ENCODE data around the gene FNDC3A. TPM values are rescaled to one million over a fixed set of nuclear protein-coding genes. Genes with fewer than 3 reads are reported as not detected.

The FNDC3A gene
- total RNA-seq, 1 donor: 25.9 TPM

GRCh38 chr13:49247643-49248621 lies 272.2 kb downstream of the FNDC3A start, which contains the start of gene CDADC1:
Gene CDADC1, plus strand, starts transcription at chr13:49247925. Its CDS starts 113 bp downstream, at chr13:49248038.
- DNase-seq (ENCODE audit: low read depth in 2 of 3, low spot score in 2 of 3): peak; percentile 52 to 98 (median 95)

- DNase-seq (ENCODE audit: low read depth in 2 of 3, low spot score in 2 of 3): peak in 1 of 3 donors; percentile 7
These were observed 272.9 kb downstream of the FNDC3A start for GRCh38 chr13:49248622-49249002.

GRCh38 chr13:49251326-49251725 lies 275.6 kb downstream of the FNDC3A start:
- DNase-seq (ENCODE audit: low read depth in 2 of 3, low spot score in 2 of 3): peak in 1 of 3 donors; percentile 46

DNA sequence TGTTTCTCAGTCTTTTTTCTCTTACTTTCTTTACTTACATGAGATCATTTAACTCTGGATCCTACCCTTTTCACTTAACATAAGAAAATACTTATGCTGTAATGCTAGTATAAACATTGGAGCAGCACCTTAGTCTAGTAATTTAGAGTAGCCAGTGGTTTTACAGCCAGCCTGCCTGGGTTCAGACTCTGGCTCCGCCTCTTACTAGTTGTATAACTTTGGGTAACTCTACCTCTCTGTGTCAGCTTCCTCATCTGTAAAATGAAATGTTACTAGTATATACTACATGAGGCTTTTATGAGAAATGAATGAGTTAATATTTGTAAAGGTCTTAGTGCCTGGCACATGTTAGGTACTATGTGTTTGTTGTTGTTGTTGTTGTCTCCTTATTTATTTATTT lies 277.6 kb downstream of the FNDC3A start:
- no peak for DNase-seq (ENCODE audit: low read depth in 2 of 3, low spot score in 2 of 3)

- DNase-seq (ENCODE audit: low read depth in 2 of 3, low spot score in 2 of 3): peak in 2 of 3 donors; percentile 28 to 41
These were observed 278.3 kb downstream of the FNDC3A start for GRCh38 chr13:49254007-49254406.

DNA sequence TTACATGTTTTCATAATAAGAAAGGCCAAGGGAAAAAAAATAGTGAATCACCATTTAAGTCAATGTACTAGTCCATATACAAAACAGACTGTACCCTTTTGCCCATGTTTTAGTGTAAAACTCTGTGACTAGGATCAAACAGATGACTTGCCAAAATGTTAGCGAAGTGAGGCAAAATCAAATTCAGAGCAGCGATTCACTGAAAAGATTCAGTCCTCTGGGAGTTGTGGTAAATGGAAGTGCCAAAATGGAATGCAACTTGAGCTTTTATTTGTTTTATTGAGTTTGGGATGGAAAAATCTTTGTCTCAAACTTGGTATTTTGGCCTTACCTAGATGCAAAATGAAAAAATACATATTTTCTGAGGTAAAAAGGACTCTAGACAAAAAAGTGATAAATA lies 281.1 kb downstream of the FNDC3A start:
- DNase-seq (ENCODE audit: low read depth in 2 of 3, low spot score in 2 of 3): no peak

- DNase-seq (ENCODE audit: low read depth in 2 of 3, low spot score in 2 of 3): peak; percentile 4 to 46 (median 34)
These were observed 282.5 kb downstream of the FNDC3A start for GRCh38 chr13:49258089-49258796.

Small RNA genes within 50 kb of the gene (small RNA-seq; reads per million reads assigned to genes)
- not detected for gene COX7CP1
- not detected for gene RNU6-60P
- gene RNY3P2: not detected

Other genes starting within 250 kb of the FNDC3A start
- 0.81 TPM for gene MLNR, start 244.4 kb downstream of the FNDC3A start, total RNA-seq

Data from hematopoietic multipotent progenitor cell (in vitro differentiated cells).